ENCODE results near the gene ZMIZ1. TPM values are rescaled to one million over a fixed set of nuclear protein-coding genes. Genes with fewer than 3 reads are reported as not detected.

Gene ZMIZ1
- total and polyA plus RNA-seq, 4 donors = 18.3 to 80.2 (median 42.6) TPM

DNA sequence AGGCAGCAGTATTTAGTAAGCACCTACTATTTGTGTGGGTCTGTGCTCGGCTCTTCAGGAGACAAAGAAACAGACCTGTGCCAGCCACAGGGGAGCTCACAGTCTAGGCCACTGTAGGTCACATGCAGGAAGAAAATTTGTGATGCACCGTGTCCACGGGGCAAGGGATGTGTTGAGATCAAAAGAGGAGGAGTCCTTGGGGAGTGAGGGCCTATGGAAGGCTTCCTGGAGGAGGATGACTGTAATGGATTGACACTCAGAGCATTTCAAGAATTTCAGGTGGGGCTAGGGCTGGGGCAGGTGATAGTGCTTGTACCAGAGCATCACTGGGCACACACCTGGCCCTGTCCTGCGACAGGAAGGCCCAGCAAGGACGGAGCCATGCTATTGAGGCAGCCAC, 102.7 kb downstream of the ZMIZ1 start:
- WGBS, 2 donors = 91 to 94% methylated on average over 5 of the region's 5 CpGs
- no peaks in the 10 kb centered on the region for H3K27me3 ChIP-seq (ENCODE audit: control insufficient read depth in 3 of 3, insufficient read depth in 3 of 3, low read length in 2 of 3)
- no peak overlapping the region for H3K27ac ChIP-seq (ENCODE audit: low read depth in 1 of 2, low read length in 1 of 2)
- DNase-seq (no peak), ATAC-seq (ENCODE audit: insufficient read depth, low FRiP score) (no peak)
- H3K4me1 ChIP-seq (ENCODE audit: control insufficient read depth in 5 of 5, insufficient read depth in 5 of 5, low read length in 5 of 5) = peaks cover 3 to 12% (median 9%) of the 10 kb centered on the region in 5 donors
- TF ChIP-seq, protein P1, sequence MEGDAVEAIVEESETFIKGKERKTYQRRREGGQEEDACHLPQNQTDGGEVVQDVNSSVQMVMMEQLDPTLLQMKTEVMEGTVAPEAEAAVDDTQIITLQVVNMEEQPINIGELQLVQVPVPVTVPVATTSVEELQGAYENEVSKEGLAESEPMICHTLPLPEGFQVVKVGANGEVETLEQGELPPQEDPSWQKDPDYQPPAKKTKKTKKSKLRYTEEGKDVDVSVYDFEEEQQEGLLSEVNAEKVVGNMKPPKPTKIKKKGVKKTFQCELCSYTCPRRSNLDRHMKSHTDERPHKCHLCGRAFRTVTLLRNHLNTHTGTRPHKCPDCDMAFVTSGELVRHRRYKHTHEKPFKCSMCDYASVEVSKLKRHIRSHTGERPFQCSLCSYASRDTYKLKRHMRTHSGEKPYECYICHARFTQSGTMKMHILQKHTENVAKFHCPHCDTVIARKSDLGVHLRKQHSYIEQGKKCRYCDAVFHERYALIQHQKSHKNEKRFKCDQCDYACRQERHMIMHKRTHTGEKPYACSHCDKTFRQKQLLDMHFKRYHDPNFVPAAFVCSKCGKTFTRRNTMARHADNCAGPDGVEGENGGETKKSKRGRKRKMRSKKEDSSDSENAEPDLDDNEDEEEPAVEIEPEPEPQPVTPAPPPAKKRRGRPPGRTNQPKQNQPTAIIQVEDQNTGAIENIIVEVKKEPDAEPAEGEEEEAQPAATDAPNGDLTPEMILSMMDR (IDR thresholded peaks at IDR 0.05; ENCODE audit: control extremely low read depth, extremely low read depth) = no peak
- H3K4me3 ChIP-seq = no peak overlapping the region
- H3K9ac ChIP-seq (ENCODE audit: insufficient read depth in 1 of 2, low read length in 2 of 2) = no peak overlapping the region
- H3K36me3 ChIP-seq (ENCODE audit: control insufficient read depth in 4 of 4, insufficient read depth in 4 of 4, low read length in 4 of 4) = peaks cover 0 to 36% (median 24%) of the 10 kb centered on the region in 4 donors
- no peaks in the 10 kb centered on the region for H3K9me3 ChIP-seq (ENCODE audit: control insufficient read depth in 4 of 4, insufficient read depth in 3 of 4, low read length in 3 of 4)

DNA sequence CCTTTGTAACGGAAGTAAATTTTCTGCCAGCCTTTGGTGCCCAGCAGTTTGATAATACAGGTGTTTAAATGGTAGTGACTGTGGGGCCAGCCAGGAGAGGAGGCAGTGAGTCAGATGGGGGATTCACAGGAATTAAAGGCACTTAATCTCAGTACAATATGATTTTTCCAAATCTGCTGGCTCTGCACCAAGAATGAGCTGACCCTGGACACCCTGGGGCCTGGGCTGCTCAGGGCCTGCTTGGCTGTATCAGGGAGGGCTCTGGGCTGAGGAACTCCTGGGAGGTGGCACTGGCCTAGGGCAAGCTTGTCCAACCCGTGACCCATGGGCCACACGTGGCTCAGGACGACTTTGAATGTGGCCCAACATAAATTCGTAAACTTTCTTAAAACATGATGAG, 104.1 kb downstream of the ZMIZ1 start:
- Histone ChIP-seq H3K9me3 (ENCODE audit: control insufficient read depth in 4 of 4, insufficient read depth in 3 of 4, low read length in 3 of 4) (no peaks in the 10 kb centered on the region), H3K4me1 (ENCODE audit: control insufficient read depth in 5 of 5, insufficient read depth in 5 of 5, low read length in 5 of 5) (peaks cover 4 to 25% (median 13%) of the 10 kb centered on the region in 5 donors), H3K36me3 (ENCODE audit: control insufficient read depth in 4 of 4, insufficient read depth in 4 of 4, low read length in 4 of 4) (peaks cover 0 to 28% (median 14%) of the 10 kb centered on the region in 4 donors), H3K4me3 (no peak overlapping the region), H3K27ac (ENCODE audit: low read depth in 1 of 2, low read length in 1 of 2) (no peak overlapping the region), H3K27me3 (ENCODE audit: control insufficient read depth in 3 of 3, insufficient read depth in 3 of 3, low read length in 2 of 3) (no peaks in the 10 kb centered on the region), H3K9ac (ENCODE audit: insufficient read depth in 1 of 2, low read length in 2 of 2) (no peak overlapping the region)
- 93 to 94% methylated on average over 5 of the region's 5 CpGs for WGBS, 2 donors
- ATAC-seq (ENCODE audit: insufficient read depth, low FRiP score) = no peak
- DNase-seq = no peak
- TF ChIP-seq, protein P1 (IDR thresholded peaks at IDR 0.05; ENCODE audit: control extremely low read depth, extremely low read depth) = no peak

DNA sequence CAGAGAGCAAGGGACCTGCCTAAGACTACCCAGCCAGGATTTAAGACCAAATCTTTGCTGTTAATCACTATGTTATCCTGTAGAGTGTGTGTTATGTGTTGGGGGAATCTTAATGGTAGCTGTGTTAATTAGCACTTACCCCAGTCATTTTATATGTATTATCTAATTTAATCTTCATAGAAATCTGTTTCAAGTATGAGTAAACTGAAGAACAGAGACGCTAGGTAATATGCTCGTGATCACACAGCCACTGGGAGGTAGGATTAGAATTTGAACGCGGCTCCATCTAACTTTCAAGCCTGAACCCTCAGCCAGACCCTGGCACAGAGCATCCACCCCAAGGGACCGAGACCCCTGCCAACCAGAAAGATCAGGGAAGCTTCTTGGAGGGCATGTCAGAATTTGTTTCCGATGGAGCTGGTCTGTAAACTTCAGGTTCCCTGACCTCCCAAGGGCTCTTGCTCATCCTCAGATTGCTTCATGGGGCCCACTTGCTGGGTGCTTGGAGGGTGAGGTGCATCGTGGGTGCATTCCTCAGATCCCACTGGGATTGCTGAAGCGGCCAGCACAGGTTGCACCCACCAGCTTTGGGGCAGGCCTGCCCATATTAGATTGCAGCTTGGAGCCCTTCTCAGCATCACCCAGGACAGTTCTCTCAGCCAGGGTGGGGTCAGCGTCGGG, 105.0 kb downstream of the ZMIZ1 start:
- WGBS, 2 donors = 93 to 94% methylated on average over 10 of the region's 10 CpGs
- Histone ChIP-seq H3K4me1 (ENCODE audit: control insufficient read depth in 5 of 5, insufficient read depth in 5 of 5, low read length in 5 of 5) (peaks cover 12 to 34% (median 21%) of the 10 kb centered on the region in 5 donors), H3K27me3 (ENCODE audit: control insufficient read depth in 3 of 3, insufficient read depth in 3 of 3, low read length in 2 of 3) (no peaks in the 10 kb centered on the region), H3K36me3 (ENCODE audit: control insufficient read depth in 4 of 4, insufficient read depth in 4 of 4, low read length in 4 of 4) (peaks cover 0 to 21% (median 13%) of the 10 kb centered on the region in 4 donors), H3K27ac (ENCODE audit: low read depth in 1 of 2, low read length in 1 of 2) (no peak overlapping the region), H3K9ac (ENCODE audit: insufficient read depth in 1 of 2, low read length in 2 of 2) (no peak overlapping the region), H3K9me3 (ENCODE audit: control insufficient read depth in 4 of 4, insufficient read depth in 3 of 4, low read length in 3 of 4) (no peaks in the 10 kb centered on the region), H3K4me3 (no peak overlapping the region)
- ATAC-seq (ENCODE audit: insufficient read depth, low FRiP score) = no peak
- TF ChIP-seq, protein P1 (IDR thresholded peaks at IDR 0.05; ENCODE audit: control extremely low read depth, extremely low read depth) = no peak
- no peak for DNase-seq

Data from lung (tissue), 12 donors.